Measurements from ENCODE around the gene NUDT22.

DNA sequence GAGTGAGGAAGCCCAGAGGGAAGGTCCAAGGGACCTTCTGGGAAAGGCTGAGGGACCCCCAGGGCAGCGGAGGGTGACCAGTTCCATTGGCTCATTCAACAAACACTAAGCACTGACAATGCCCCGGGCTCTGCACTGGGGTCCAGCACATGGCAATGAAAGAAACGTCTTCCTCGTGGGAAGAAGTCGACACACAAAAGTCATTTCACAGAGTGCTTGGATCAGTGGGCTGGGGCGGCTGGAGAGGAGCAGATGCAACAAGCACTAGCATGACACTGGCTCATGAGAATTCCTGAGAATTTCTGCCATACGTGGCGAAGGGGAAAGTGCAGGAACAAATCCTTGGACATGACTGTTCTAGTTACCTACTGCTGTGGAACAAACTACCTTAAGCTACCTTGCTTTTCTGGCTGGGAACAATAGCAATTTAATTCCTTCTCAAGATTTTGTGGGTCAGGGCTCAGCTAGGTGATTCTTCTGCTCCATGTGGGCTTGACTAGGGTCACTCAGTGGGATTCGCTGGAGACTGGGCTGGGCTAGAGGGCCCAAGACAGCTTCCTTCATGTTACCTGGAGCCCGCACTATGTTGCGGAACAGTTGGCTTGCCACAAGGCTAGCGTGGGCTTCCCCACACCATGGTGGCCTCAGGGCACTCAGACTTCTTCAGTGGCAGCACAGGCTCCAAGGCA lies 47.0 kb upstream of the NUDT22 start:
- TF ChIP-seq EZH2 (IDR thresholded peaks at IDR 0.05; ENCODE audit: borderline replicate concordance, insufficient read depth, low read length, poor library complexity, severe bottlenecking): no peak
- TF ChIP-seq POLR2AphosphoS5 (IDR thresholded peaks at IDR 0.05): no peak

Measured in neural cell (in vitro differentiated cells).